Kidney epithelial cell (primary cell): ENCODE data around the gene FZD7. TPM values are rescaled to one million over a fixed set of nuclear protein-coding genes. Genes with fewer than 3 reads are reported as not detected.

ENCODE experiments used
- DNase-seq: peaks from one replicate; pipeline ENCODE4 v3.0.0-alpha.2; 2010; ENCODE audit warnings: low read depth
- H3K27me3 ChIP-seq: 2 replicates; pipeline ENCODE4 v1.6.0; 2011; ENCODE audit warnings: low read length; ENCODE audit not compliant: control insufficient read depth, insufficient read depth
- H3K36me3 ChIP-seq: 2 replicates; pipeline ENCODE4 v1.5.1; 2011; ENCODE audit warnings: low read length; ENCODE audit not compliant: control insufficient read depth, insufficient read depth
- H3K4me3 ChIP-seq: 2 replicates; pipeline ENCODE4 v1.5.1; 2011; ENCODE audit warnings: low read depth, mild to moderate bottlenecking, control low read depth, low read length
- total RNA-seq: library from RNA; depleted of rRNA; stranded (reverse); fragments of >200 nt; gene quantifications from 2 replicates; pipeline ENCODE4 v1.2.3, GENCODE V29; 2015
- TF ChIP-seq, protein P1 (sequence below): IDR thresholded peaks from 2 replicates; pipeline ENCODE4 v1.5.1; 2011; ENCODE audit warnings: mild to moderate bottlenecking, moderate library complexity, low read length, control low read depth, inconsistent platforms; ENCODE audit not compliant: insufficient read depth, poor library complexity, severe bottlenecking

FZD7 gene
- total RNA-seq, 1 donor from 2014 or later = 13.5 TPM

DNA sequence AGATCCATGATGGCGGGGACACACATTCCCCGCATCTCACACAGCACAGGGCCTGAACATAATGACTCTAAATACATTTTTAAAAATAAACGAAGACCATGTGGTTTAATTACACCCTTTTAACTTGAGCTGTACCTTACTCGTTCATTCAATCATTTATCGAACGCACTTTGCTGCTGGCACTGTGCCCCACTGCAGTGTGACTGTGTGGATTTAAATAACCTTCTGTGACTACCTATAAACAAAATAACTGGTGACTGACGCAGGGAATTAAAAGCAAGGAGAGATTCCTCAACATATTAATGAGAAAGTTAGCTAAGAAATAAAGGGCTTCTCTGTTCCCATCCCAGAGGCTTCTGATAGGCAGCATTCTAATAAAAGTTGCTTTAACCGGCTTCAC lies 10.9 kb upstream of the FZD7 start:
- H3K27me3 ChIP-seq = no peaks in the 10 kb centered on the region
- H3K36me3 ChIP-seq = no peaks in the 10 kb centered on the region
- no peak overlapping the region for H3K4me3 ChIP-seq
- DNase-seq = no peak
- TF ChIP-seq, protein P1, sequence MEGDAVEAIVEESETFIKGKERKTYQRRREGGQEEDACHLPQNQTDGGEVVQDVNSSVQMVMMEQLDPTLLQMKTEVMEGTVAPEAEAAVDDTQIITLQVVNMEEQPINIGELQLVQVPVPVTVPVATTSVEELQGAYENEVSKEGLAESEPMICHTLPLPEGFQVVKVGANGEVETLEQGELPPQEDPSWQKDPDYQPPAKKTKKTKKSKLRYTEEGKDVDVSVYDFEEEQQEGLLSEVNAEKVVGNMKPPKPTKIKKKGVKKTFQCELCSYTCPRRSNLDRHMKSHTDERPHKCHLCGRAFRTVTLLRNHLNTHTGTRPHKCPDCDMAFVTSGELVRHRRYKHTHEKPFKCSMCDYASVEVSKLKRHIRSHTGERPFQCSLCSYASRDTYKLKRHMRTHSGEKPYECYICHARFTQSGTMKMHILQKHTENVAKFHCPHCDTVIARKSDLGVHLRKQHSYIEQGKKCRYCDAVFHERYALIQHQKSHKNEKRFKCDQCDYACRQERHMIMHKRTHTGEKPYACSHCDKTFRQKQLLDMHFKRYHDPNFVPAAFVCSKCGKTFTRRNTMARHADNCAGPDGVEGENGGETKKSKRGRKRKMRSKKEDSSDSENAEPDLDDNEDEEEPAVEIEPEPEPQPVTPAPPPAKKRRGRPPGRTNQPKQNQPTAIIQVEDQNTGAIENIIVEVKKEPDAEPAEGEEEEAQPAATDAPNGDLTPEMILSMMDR = no peak

DNA sequence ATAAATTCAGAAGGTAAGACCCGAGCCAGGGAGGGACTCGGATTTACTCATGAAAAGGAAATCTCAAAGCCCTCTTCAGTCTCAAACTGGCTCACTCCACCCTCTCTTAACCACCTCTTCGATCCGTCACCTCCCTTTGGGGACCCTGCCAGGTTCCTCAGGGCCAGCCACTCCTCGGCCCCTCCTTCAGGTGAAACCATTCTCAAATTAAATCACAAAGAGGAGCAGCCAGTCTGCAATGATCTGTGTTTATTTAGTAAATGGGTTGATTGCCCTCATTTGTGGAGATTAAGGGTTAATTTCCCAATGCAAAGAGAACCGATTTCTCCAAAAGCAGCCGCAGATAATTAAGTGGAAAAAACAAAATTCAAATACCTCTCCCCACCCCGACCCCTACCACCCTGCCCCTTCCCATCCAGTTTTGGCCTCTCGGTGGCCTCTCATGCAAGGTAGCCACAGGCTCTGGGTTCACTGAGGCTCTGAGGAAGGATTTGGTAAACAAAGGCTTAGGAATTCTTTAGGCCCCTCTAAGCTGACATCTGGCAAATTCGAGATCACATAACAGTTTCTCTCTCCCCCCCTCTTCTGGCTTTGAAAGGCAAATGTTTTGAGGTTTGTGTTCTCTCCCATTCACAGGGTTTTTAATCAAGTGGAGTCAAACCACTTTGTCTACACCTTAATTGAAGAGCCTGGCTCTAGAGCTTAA lies 10.3 kb upstream of the FZD7 start:
- no peak for DNase-seq
- Histone ChIP-seq H3K36me3 (no peaks in the 10 kb centered on the region), H3K4me3 (no peak overlapping the region), H3K27me3 (no peaks in the 10 kb centered on the region)
- TF ChIP-seq, protein P1 = no peak

DNA sequence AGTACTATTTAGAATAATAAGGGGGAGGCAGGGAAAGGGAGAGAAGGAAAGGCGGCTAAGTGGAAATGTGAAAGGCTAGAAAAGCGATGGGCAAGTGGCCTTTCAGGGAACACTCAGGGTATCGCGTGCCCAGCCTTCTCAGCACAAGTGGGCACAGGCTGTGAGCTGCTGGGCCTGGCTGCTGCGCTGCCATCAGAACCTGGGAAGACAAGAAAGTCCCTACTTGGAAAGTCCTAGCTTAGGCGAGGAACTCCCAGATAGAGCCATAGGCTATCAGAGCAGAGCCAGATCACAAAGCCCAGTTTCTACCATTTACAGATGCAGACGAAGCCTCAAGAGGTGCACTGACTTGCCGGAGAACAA lies 9.8 kb upstream of the FZD7 start:
- H3K36me3 ChIP-seq = no peaks in the 10 kb centered on the region
- no peak overlapping the region for H3K4me3 ChIP-seq
- no peaks in the 10 kb centered on the region for H3K27me3 ChIP-seq
- DNase-seq = no peak
- TF ChIP-seq, protein P1 = no peak

DNA sequence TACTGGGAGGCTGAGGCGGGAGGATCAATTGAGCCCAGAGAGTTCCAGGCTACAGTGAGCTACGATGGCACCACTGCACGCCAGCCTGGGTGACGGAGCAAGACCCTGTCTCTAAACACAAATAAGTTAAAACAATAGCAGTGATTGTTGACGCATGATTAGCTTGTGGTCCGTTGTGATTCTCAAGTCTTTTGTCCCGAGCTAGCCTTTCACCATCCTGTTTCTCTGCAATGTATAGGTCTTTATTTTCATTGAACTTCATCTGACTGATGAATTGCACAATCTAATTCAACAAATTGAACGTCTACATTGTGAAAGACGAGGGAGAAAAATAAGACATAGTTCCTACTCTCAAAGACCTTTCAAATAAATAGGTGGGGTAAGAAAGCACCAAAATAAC lies 8.8 kb upstream of the FZD7 start:
- DNase-seq = no peak
- Histone ChIP-seq H3K36me3 (no peaks in the 10 kb centered on the region), H3K4me3 (no peak overlapping the region), H3K27me3 (no peaks in the 10 kb centered on the region)
- TF ChIP-seq, protein P1 = no peak

DNA sequence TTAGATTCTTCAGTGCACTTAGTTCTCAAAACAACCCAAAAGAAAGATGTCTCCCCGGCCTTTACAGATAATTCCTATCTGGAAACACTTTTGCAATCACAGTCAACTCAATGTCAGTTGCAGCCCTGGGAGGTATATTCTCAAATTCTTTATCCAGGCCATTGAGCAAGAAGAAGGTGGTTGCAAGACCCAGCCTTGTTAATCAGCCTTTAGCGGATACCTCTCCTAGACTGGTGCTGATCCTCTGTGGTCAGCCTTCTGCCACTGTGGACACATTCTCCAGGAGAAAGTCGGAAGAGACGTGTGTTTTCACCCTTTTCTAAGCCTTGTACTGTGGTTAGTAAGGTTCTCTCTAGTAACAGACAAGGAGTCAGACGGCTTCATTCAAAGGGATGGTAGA lies 7.8 kb upstream of the FZD7 start:
- DNase-seq = no peak
- Histone ChIP-seq H3K27me3 (no peaks in the 10 kb centered on the region), H3K4me3 (no peak overlapping the region), H3K36me3 (no peaks in the 10 kb centered on the region)
- TF ChIP-seq, protein P1 = no peak

DNA sequence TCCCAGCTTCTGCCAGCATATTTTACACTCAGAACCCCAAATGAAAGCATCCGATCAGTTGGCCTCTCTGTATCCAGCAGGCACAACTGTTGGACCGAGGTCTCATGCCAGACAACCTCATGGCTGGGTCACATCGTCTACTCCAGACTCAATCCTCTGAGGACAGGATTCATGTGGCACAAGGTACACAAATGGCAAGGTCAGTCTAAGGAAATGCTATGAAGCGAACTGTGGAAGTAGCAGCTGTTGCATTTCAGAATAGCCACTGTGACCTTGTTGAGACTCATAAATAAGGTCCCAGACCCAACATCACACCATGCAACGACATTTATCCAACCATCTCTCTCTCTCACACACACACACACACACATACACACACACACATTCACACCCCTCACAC lies 7.1 kb upstream of the FZD7 start:
- H3K36me3 ChIP-seq = no peaks in the 10 kb centered on the region
- H3K27me3 ChIP-seq = no peaks in the 10 kb centered on the region
- no peak overlapping the region for H3K4me3 ChIP-seq
- no peak for DNase-seq
- TF ChIP-seq, protein P1 = no peak
